Measurements from ENCODE around the gene KRT34. TPM values are rescaled to one million over a fixed set of nuclear protein-coding genes. Genes with fewer than 3 reads are reported as not detected.
"Not testable (repeated sequence)": the region's sequence is repeated elsewhere in the genome, so short reads cannot be mapped to it uniquely, and the experiment has no call there.

The KRT34 gene
- polyA plus RNA-seq, 4 donors, result not detected

DNA sequence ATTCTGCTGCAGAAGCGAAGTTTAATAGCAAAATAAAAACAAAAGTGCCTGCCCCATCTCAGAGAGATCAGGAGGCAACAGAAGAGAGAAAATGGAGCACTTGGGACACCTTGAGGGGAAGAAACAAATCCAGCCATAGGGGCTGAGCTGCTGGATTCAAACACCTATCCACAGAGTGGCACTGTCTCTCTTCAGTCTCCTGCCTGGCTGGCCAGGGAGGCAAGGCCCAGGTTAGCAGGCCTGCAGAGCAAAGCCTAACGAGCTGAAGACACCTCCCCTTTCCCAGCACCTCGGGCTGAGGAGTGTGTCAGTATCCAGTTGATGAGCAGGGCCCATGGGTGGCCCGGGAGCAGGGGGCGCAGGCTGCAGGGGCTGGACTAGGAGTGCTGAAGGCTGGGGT lies 24.1 kb upstream of the KRT34 start:
- DNase-seq (ENCODE audit: low read depth in 4 of 4, low spot score in 2 of 4), result no peak

- no peak for DNase-seq (ENCODE audit: low read depth in 4 of 4, low spot score in 2 of 4)
These were observed 22.0 kb upstream of the KRT34 start for GRCh38 chr17:41404024-41404671.

- no peak for DNase-seq (ENCODE audit: low read depth in 4 of 4, low spot score in 2 of 4)
These were observed 21.4 kb upstream of the KRT34 start for GRCh38 chr17:41403404-41404023.

DNA sequence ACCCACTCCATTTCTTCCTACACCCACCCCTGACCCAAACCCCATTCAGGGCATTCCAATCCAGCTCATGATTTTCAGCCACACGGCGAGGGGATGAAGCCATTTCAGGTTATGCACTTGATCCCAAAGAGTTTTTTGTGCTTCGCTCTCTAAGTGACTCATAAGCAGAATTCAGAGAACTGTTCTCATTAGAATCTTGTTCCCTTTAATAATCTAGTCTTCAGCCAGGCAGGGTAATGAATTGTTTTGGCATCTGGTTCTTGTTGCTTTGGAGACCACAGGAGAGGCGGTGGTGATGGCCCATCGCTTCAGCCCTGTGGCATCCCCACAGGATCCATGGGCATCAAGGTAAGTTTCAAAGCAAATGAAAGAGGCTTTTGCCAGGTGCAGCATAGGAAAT lies 20.1 kb upstream of the KRT34 start:
- no peak for DNase-seq (ENCODE audit: low read depth in 4 of 4, low spot score in 2 of 4)

DNA sequence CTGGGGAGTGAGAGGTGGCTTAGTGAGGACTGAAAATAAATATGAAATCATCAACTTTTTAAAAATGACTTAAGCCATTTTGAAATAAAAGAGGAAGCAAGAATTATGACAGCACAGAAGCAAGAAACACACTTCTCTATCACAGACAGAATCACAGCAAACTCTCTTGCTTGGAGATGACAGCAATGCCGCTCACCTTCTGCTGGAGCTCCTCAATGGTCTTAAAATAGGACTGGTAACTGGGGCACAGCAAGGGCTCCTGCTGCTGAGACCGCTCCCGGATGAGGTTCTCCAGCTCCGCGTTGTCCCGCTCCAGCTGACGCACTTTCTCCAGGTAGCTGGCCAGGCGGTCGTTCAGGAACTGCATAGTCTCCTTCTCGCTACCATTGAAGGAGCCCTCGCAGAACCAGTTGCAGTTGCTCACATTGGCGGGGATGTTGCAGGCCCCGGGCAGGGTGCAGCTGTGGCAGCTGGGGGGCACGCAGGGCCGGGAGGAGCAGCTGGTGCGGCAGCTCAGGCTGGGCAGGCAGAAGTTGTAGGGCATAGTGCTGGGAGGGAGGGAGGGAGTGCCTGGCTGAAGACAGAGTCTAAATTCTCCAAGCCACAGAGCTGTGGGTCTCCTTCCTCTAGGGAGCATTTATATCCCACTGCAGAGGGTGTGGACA lies 15.0 kb upstream of the KRT34 start, which contains the start of gene KRT31:
TSS of gene KRT31 (minus strand) at position 613 of the 665 bp plus-strand sequence. CDS start at position 544, 69 bp downstream.
- DNase-seq (ENCODE audit: low read depth in 4 of 4, low spot score in 2 of 4), result no peak

DNA sequence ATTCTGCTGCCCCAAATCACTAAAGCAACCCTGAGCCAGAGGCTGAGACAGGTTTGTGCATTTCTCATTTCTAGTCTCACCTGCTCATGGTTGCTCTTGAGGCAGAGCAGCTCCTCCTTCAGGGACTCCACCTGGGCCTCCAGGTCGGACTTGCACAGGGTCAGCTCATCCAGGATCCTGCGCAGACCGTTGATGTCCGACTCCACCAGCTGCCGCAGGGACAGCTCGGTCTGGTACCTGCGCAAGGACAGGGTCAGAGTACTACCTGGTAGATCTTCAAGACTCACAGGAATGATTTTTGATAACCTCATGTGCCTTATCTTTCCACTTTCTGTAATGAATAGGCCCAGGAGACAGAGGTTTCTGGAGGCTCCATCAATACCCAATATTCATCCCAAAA lies 14.2 kb upstream of the KRT34 start:
- no peak for DNase-seq (ENCODE audit: low read depth in 4 of 4, low spot score in 2 of 4)

- DNase-seq (ENCODE audit: low read depth in 4 of 4, low spot score in 2 of 4), result no peak
These were observed 13.5 kb upstream of the KRT34 start for GRCh38 chr17:41395611-41396010.

GRCh38 chr17:41395044-41395443 lies 12.9 kb upstream of the KRT34 start:
- not testable (repeated sequence) for DNase-seq (ENCODE audit: low read depth in 4 of 4, low spot score in 2 of 4)

GRCh38 chr17:41394254-41394996 lies 12.3 kb upstream of the KRT34 start:
- no peak for DNase-seq (ENCODE audit: low read depth in 4 of 4, low spot score in 2 of 4)

- no peak for DNase-seq (ENCODE audit: low read depth in 4 of 4, low spot score in 2 of 4)
These were observed 11.7 kb upstream of the KRT34 start for GRCh38 chr17:41393826-41394225.

DNA sequence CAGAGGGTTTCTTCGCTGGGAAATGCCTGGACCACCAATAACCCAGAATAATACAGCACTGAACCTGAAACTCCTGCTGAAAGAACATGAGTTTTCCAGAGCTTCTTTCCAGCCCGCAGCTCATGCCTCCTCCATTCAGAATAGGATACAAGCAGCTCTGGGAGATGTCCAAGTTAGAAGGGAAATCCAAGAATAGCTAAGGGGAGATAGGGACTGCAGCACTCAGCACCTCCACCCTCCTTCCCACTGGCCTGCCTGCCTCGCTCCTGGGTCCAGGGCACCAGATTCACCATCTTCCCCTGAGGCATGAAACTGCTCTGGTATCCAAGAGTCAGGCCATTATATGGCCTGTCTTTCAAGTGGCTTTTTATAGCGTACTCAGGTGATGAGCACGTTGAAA lies 11.2 kb upstream of the KRT34 start:
- DNase-seq (ENCODE audit: low read depth in 4 of 4, low spot score in 2 of 4), result no peak

- DNase-seq (ENCODE audit: low read depth in 4 of 4, low spot score in 2 of 4), result no peak
These were observed 10.2 kb upstream of the KRT34 start for GRCh38 chr17:41392278-41392677.

- no peak for DNase-seq (ENCODE audit: low read depth in 4 of 4, low spot score in 2 of 4)
These were observed 9.4 kb upstream of the KRT34 start for GRCh38 chr17:41391535-41391934.

DNA sequence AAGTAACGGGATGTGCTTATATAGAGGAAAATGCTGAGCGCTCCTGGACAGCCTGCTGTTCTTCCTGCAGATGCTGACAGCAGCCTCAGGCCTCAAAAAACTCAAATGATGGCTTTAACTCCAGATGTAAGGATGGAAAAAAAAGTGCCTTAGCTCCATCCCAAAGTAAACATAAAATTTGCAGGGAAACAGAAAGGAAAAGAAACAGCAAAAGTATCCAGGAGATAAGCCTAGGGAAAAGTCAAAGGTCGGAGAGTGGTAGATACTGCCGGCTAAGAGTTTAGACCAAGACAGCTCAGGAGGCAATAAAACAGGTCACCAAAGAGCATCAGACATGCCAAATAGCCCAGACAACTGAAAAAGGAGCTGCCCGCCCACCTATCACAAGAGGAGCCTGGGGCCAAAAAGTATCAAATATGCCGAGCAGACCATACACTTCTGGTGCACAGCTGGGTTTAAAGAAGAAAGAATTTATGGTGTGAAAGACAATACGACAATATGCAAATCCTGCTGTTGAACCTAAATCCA lies 8.4 kb upstream of the KRT34 start:
- DNase-seq (ENCODE audit: low read depth in 4 of 4, low spot score in 2 of 4), result no peak

DNA sequence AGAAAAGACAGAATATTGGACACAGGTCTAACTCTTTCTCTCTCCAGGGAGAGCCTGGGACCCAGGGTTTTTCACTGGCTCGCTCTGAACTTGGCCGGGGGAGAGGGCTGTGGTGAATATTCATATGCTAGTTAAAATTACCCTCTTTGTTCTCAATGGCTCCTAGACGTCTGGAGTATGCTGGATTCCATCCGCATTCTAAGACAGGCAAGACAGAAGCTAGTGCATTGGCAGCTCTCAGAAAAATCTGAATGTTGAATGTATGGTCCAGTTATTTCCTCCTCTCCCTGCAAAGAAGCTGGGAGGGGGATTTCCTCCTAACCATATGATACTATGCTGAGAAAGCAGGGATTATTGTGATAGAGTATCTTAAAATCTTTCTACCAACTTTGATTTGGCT lies 5.6 kb upstream of the KRT34 start:
- DNase-seq (ENCODE audit: low read depth in 4 of 4, low spot score in 2 of 4), result no peak

DNA sequence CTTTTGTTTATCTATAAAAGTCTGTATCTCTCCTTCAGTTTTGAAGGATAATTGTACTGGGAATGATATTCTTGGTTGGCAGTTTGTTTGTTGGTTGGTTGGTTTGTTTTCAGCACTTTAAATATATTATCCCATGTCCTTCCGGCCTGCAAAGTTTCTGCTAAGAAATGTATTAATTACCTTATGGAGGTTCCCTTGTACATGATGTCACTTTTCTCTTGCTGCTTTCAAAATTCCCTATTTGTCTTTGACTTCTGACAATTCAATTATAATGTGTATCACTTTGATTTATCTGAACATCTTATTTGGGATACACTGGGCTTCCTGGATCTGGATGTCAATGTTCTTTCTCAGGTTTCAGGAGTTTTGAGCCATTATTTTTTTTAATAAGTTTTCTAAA lies 4.1 kb upstream of the KRT34 start:
- DNase-seq (ENCODE audit: low read depth in 4 of 4, low spot score in 2 of 4), result no peak

GRCh38 chr17:41383690-41384089 lies 1.6 kb upstream of the KRT34 start:
- no peak for DNase-seq (ENCODE audit: low read depth in 4 of 4, low spot score in 2 of 4)

DNA sequence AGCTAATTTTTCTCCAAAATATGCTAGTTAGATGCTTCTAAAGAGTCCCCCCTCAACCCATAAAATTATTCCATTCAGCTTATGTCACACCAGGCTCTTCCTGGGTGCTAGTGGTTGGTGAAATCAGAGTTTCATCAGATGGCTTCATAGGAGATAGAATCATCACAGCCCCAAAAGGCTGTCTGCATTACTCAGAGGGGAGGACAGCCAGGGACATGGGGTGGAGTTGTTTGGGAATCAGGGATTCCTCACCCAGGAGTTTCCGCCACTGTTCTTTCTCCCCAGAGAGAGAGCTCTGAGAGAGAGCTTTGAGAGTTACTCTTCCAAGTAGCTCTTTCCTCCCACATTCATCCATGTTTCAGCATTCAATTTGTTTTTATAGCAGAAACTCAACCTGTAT lies 288 bp upstream of the KRT34 start:
- no peak for DNase-seq (ENCODE audit: low read depth in 4 of 4, low spot score in 2 of 4)

- not testable (repeated sequence) for DNase-seq (ENCODE audit: low read depth in 4 of 4, low spot score in 2 of 4)
These were observed 2.0 kb downstream of the KRT34 start for GRCh38 chr17:41380091-41380490.

DNA sequence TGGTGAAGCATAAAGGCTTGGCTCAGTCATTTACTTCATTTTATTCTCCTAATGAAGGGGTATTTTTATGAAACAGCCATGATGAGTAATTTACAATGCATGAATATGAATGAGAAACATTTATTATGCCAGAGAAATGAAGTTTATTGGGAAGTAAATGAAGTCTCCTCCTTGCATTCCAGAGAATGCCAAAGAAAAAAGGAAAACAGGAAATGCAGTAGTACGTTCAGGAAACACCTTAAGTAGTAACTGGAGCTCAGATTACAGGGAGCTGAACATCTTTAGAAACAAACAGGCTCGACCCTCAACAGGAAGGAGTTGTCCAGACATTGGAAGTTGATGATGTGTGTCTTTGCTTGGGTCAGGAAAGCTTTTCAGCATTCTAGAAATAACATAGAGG lies 4.6 kb downstream of the KRT34 start:
- DNase-seq (ENCODE audit: low read depth in 4 of 4, low spot score in 2 of 4), result no peak

- no peak for DNase-seq (ENCODE audit: low read depth in 4 of 4, low spot score in 2 of 4)
These were observed 12.4 kb downstream of the KRT34 start, which contains the start of gene KRT33B for GRCh38 chr17:41369713-41370112. KRT33B (minus strand) TSS chr17:41369813; CDS start chr17:41369750, 63 bp downstream.
